ENCODE measurements around the gene MYCN.

GRCh38 chr2:15892151-15892880, 48.0 kb upstream of the MYCN start:
- TF ChIP-seq EZH2 (IDR thresholded peaks at IDR 0.05; ENCODE audit: low read length, missing control alignments) (no peak), CTCF (conservative IDR thresholded peaks at IDR 0.05 in 1 of 2, IDR thresholded peaks at IDR 0.05 in 1 of 2; ENCODE audit: low read depth in 1 of 2, low read length in 2 of 2) (no peak)

Data from fibroblast of lung (primary cell).